Measurements from ENCODE around the gene PRKCQ. TPM values are rescaled to one million over a fixed set of nuclear protein-coding genes. Genes with fewer than 3 reads are reported as not detected.

PRKCQ gene
- total RNA-seq, 2 donors from 2014 or later: 0.41 to 0.42 TPM

GRCh38 chr10:6564367-6564766 lies 15.7 kb downstream of the PRKCQ start:
- no peaks in the 10 kb centered on the region for H3K9me3 ChIP-seq
- DNase-seq (ENCODE audit: low spot score) (no peak), ATAC-seq (ENCODE audit: insufficient number of reproducible peaks, low FRiP score, low read depth) (no peak)
- H3K27ac ChIP-seq: no peak overlapping the region
- no peaks in the 10 kb centered on the region for H3K4me1 ChIP-seq (ENCODE audit: control insufficient read depth in 1 of 2, low read depth in 2 of 2)
- H3K27me3 ChIP-seq (replicated peaks; ENCODE audit: insufficient read depth): no peaks in the 10 kb centered on the region
- H3K4me3 ChIP-seq: no peak overlapping the region
- no peak for TF ChIP-seq CTCF (IDR thresholded peaks at IDR 0.05)
- no peaks in the 10 kb centered on the region for H3K36me3 ChIP-seq

- TF ChIP-seq CTCF (IDR thresholded peaks at IDR 0.05): no peak
- Histone ChIP-seq H3K4me1 (ENCODE audit: control insufficient read depth in 1 of 2, low read depth in 2 of 2) (no peaks in the 10 kb centered on the region), H3K27ac (no peak overlapping the region), H3K4me3 (no peak overlapping the region), H3K36me3 (no peaks in the 10 kb centered on the region), H3K9me3 (no peaks in the 10 kb centered on the region), H3K27me3 (replicated peaks; ENCODE audit: insufficient read depth) (no peaks in the 10 kb centered on the region)
- DNase-seq (ENCODE audit: low spot score) (no peak), ATAC-seq (ENCODE audit: insufficient number of reproducible peaks, low FRiP score, low read depth) (no peak)
These were observed 16.3 kb downstream of the PRKCQ start for GRCh38 chr10:6563731-6564130.

- DNase-seq (ENCODE audit: low spot score) (no peak), ATAC-seq (ENCODE audit: insufficient number of reproducible peaks, low FRiP score, low read depth) (no peak)
- Histone ChIP-seq H3K36me3 (no peaks in the 10 kb centered on the region), H3K9me3 (no peaks in the 10 kb centered on the region), H3K4me1 (ENCODE audit: control insufficient read depth in 1 of 2, low read depth in 2 of 2) (no peaks in the 10 kb centered on the region), H3K27me3 (replicated peaks; ENCODE audit: insufficient read depth) (no peaks in the 10 kb centered on the region), H3K27ac (no peak overlapping the region), H3K4me3 (no peak overlapping the region)
- no peak for TF ChIP-seq CTCF (IDR thresholded peaks at IDR 0.05)
These were observed 17.0 kb downstream of the PRKCQ start for GRCh38 chr10:6563075-6563474.

- H3K4me3 ChIP-seq: no peak overlapping the region
- H3K9me3 ChIP-seq: no peaks in the 10 kb centered on the region
- no peak for DNase-seq (ENCODE audit: low spot score)
- no peaks in the 10 kb centered on the region for H3K4me1 ChIP-seq (ENCODE audit: control insufficient read depth in 1 of 2, low read depth in 2 of 2)
- no peak for ATAC-seq (ENCODE audit: insufficient number of reproducible peaks, low FRiP score, low read depth)
- no peak overlapping the region for H3K27ac ChIP-seq
- no peaks in the 10 kb centered on the region for H3K36me3 ChIP-seq
- no peaks in the 10 kb centered on the region for H3K27me3 ChIP-seq (replicated peaks; ENCODE audit: insufficient read depth)
- no peak for TF ChIP-seq CTCF (IDR thresholded peaks at IDR 0.05)
These were observed 17.9 kb downstream of the PRKCQ start for GRCh38 chr10:6562221-6562620.

GRCh38 chr10:6561552-6561951 lies 18.5 kb downstream of the PRKCQ start:
- DNase-seq (ENCODE audit: low spot score): no peak
- ATAC-seq (ENCODE audit: insufficient number of reproducible peaks, low FRiP score, low read depth): no peak
- no peaks in the 10 kb centered on the region for H3K36me3 ChIP-seq
- H3K27me3 ChIP-seq (replicated peaks; ENCODE audit: insufficient read depth): no peaks in the 10 kb centered on the region
- TF ChIP-seq CTCF (IDR thresholded peaks at IDR 0.05): no peak
- H3K27ac ChIP-seq: no peak overlapping the region
- no peak overlapping the region for H3K4me3 ChIP-seq
- H3K9me3 ChIP-seq: no peaks in the 10 kb centered on the region
- no peaks in the 10 kb centered on the region for H3K4me1 ChIP-seq (ENCODE audit: control insufficient read depth in 1 of 2, low read depth in 2 of 2)
